COLO829 (cell line): ENCODE data around the gene ADGRL3.

Source experiments
- DNase-seq: peaks from one replicate; pipeline ENCODE4 v3.0.0; 2012; ENCODE audit warnings: low spot score

The ADGRL3 gene

DNA sequence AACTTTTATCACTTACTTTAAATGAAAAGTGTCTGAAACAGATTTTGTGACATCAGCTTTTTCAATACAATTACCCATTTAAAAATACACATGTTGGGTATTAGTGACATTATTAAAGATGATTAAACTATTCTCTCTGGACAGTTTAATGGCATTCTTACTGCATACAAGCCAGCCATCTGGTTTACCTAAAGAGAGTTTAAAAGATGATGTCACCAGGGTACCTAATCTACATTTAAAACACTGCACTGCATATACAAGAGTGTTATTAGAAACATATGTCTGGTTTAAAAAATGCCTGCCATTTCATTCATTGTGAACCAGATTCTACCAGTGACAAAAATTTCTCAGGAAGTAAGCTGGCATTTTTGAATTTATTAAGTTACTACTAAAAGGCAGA, 919.1 kb downstream of the ADGRL3 start:
- DNase-seq, result no peak

DNA sequence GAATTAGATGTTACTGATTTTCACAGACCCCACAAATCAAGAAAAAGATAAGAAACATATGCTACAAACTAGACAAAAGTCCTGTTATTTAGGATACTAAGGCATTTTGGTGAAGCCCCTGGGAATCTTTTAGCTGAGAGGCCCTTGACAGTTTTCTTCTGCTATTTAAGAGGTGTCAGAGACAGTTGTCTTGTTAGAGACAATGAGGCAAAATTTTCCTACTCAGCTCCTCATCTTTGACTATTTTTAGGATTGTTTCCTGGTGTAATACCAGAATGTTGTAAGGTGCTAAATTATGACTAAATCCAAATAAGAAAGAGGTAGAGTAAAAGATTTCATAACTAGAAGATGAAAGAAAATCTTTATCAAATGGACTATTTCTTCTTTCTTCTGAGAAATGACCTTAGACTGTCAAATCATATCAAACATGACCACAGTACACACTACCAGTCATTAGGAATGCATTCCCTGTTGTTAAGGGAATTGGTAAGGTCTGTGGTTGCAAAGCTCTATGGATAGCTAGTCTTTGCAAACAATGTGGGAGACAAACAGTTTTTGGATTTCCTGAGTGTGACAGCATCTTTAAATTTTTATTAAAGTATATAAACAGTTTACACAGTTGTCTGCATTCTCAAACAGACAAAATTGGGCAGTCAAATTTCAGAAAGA, 926.1 kb downstream of the ADGRL3 start:
- DNase-seq, result no peak
